HT-29 (cell line): Measurements from ENCODE around the gene LUC7L2. TPM values are rescaled to one million over a fixed set of nuclear protein-coding genes. Genes with fewer than 3 reads are reported as not detected.
"Not testable (repeated sequence)": the region's sequence is repeated elsewhere in the genome, so short reads cannot be mapped to it uniquely, and the experiment has no call there.

Experiments used
- DNase-seq: peaks from one replicate; pipeline ENCODE4 v3.0.0-alpha.2; 2015; ENCODE audit warnings: low spot score
- total RNA-seq: library from RNA; depleted of rRNA; stranded (reverse); fragments of >200 nt; shearing (Covaris generic); gene quantifications from 2 replicates; pipeline ENCODE4 v1.2.3, GENCODE V29; 2014

Gene LUC7L2
- total RNA-seq, 1 experiment from 2014 or later = 201 TPM

GRCh38 chr7:139394540-139394939 is 34.8 kb downstream of the LUC7L2 start:
- no peak for DNase-seq

- DNase-seq = no peak
Measured at GRCh38 chr7:139396323-139396951, 36.7 kb downstream of the LUC7L2 start.

- no peak for DNase-seq
Measured at GRCh38 chr7:139397192-139397591, 37.5 kb downstream of the LUC7L2 start.

GRCh38 chr7:139403601-139404000 is 43.9 kb downstream of the LUC7L2 start:
- DNase-seq = no peak

GRCh38 chr7:139407555-139407954 is 47.9 kb downstream of the LUC7L2 start:
- no peak for DNase-seq

- DNase-seq = not testable (repeated sequence)
Measured at GRCh38 chr7:139414743-139415402, 55.2 kb downstream of the LUC7L2 start.

GRCh38 chr7:139416405-139416804 is 56.7 kb downstream of the LUC7L2 start:
- no peak for DNase-seq

GRCh38 chr7:139417478-139417877 is 57.8 kb downstream of the LUC7L2 start:
- DNase-seq = no peak

GRCh38 chr7:139421123-139421522 is 61.4 kb downstream of the LUC7L2 start:
- no peak for DNase-seq

GRCh38 chr7:139422126-139422525 is 62.4 kb downstream of the LUC7L2 start:
- no peak for DNase-seq

- no peak for DNase-seq
Measured at GRCh38 chr7:139423091-139423490, 63.4 kb downstream of the LUC7L2 start.

- DNase-seq = no peak
Measured at GRCh38 chr7:139424004-139424403, 64.3 kb downstream of the LUC7L2 start.

- not testable (repeated sequence) for DNase-seq
Measured at GRCh38 chr7:139425701-139426100, 66.0 kb downstream of the LUC7L2 start.

- DNase-seq = no peak
Measured at GRCh38 chr7:139426258-139427028, 66.7 kb downstream of the LUC7L2 start.

- no peak for DNase-seq
Measured at GRCh38 chr7:139427029-139427420, 67.3 kb downstream of the LUC7L2 start.

GRCh38 chr7:139427788-139428187 is 68.1 kb downstream of the LUC7L2 start:
- no peak for DNase-seq

GRCh38 chr7:139429735-139430134 is 70.0 kb downstream of the LUC7L2 start:
- DNase-seq = not testable (repeated sequence)

GRCh38 chr7:139430443-139430842 is 70.7 kb downstream of the LUC7L2 start:
- DNase-seq = no peak

- peak; percentile 92 for DNase-seq
Measured at GRCh38 chr7:139431010-139431409, 71.3 kb downstream of the LUC7L2 start.

GRCh38 chr7:139431459-139431858 is 71.8 kb downstream of the LUC7L2 start:
- no peak for DNase-seq

GRCh38 chr7:139436806-139437205 is 77.1 kb downstream of the LUC7L2 start:
- DNase-seq = no peak

GRCh38 chr7:139439375-139439774 is 79.7 kb downstream of the LUC7L2 start:
- DNase-seq = no peak

GRCh38 chr7:139441961-139442360 is 82.3 kb downstream of the LUC7L2 start:
- DNase-seq = no peak
